A375 (cell line): ENCODE measurements around the gene RIOK2. TPM values are rescaled to one million over a fixed set of nuclear protein-coding genes. Genes with fewer than 3 reads are reported as not detected.

Experiments used
- small RNA-seq: library from RNA; depleted of rRNA; stranded (forward); fragments of <200 nt; gene quantifications from one replicate; pipeline ENCODE3, GENCODE V24; 2014
- total RNA-seq: library from RNA; depleted of rRNA; stranded (reverse); fragments of >200 nt; shearing (Covaris generic); gene quantifications from 2 replicates; pipeline ENCODE4 v1.2.3, GENCODE V29; 2014; rRNA removed

RIOK2 gene
- 37.9 and 57.8 TPM in 2 replicates for total RNA-seq

DNA sequence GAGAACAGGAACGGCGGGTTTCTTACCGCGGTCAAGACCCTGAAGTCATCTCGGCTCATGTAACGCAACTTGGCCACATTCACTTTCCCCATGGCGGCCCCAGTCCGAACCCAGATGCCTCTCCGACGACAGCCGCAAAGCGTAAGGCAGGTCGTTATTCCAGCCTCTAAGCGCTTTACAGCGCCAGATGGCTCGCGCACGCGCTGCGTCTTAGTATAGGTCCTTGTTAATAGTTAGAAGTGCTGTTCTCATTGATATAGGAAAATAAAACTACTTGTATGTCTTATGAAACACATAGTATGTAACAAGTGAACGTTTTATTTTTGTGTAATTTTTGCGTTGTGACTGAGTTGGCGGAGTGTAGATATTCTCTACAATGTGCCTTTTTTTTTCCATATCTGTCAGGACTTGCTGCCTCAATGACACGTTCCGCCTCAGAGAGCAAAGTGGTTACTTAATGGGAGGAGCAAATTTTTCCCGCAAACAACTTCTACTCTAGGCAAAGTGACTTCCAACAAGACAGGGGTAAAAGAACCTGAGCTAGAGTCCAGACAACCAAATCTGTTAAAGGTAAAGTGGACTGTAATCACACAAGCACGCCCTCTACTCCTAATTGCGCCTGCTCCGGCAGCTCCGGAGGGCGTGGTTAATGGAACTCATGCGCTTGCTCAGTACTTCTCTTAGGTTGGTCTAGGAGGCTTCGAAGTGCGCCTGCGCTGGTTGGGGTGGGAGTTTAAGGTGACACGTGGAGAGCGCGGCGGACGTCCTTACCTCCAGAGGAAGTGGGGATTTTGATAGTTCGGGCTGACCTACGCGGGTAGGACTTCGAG lies at the start of gene RIOK2:
Gene RIOK2, minus strand, starts transcription at position 148 of the 830 bp plus-strand sequence. Its CDS starts 56 bp downstream, at position 92.

DNA sequence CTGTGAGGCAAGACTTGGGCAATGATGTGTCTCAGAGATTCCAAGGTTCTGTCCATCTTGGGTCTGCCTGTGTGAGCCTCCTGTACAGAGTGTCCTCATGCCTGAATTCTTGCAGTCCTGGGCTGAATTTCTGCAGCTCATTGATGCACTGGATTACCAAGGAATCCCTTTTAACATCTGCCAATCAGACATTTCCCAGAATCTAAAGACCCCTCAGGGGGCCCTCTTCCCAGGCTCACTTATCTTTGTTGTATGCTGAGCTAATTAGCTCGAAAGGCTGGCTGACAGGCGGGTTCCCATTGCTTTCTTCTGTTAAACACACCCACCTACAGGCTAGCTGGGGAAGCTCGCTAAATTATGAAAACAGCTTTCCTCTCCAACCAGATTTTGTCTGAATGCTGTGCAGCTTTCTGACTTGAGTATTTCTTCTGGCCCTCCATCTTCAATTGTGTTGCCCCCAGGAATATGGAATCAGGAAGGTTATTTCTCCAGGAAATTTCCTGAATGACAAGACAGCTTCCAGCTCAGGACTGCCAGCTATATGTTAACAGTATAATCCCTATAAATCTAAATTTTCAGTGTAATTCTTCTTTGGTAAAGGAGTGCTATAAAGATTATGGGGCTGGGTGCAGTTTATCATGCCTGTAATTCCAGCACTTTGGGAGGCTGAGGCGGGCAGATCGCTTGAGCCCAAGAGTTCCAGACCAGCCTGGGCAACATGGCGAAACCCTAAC lies 40.4 kb downstream of the RIOK2 start, which contains the start of gene LIX1:
Gene LIX1, minus strand, starts transcription at position 91 of the 734 bp plus-strand sequence. Its CDS starts 35 bp downstream, at position 56.

Small RNAs within 50 kb of the gene (small RNA-seq; reads per million reads assigned to genes)
- not detected for gene RNU1-73P

Other genes starting within 250 kb of the RIOK2 start
- 13.0 and 13.2 TPM in 2 replicates for gene LNPEP, start 247.2 kb downstream of the RIOK2 start, total RNA-seq
- gene LIX1, start 40.6 kb downstream of the RIOK2 start, total RNA-seq = not detected in 2 replicates